ENCODE data around the gene RHOBTB3. TPM values are rescaled to one million over a fixed set of nuclear protein-coding genes. Genes with fewer than 3 reads are reported as not detected.

RHOBTB3 gene, protein sequence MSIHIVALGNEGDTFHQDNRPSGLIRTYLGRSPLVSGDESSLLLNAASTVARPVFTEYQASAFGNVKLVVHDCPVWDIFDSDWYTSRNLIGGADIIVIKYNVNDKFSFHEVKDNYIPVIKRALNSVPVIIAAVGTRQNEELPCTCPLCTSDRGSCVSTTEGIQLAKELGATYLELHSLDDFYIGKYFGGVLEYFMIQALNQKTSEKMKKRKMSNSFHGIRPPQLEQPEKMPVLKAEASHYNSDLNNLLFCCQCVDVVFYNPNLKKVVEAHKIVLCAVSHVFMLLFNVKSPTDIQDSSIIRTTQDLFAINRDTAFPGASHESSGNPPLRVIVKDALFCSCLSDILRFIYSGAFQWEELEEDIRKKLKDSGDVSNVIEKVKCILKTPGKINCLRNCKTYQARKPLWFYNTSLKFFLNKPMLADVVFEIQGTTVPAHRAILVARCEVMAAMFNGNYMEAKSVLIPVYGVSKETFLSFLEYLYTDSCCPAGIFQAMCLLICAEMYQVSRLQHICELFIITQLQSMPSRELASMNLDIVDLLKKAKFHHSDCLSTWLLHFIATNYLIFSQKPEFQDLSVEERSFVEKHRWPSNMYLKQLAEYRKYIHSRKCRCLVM
- total RNA-seq (100 to 1,000 TPM in 2 of 4 donors, 10 to 100 TPM in 2; 75.6 to 151 (median 111) TPM), polyA plus RNA-seq (10 to 100 TPM; 12.3 to 16.4 (median 15.0) TPM)

DNA sequence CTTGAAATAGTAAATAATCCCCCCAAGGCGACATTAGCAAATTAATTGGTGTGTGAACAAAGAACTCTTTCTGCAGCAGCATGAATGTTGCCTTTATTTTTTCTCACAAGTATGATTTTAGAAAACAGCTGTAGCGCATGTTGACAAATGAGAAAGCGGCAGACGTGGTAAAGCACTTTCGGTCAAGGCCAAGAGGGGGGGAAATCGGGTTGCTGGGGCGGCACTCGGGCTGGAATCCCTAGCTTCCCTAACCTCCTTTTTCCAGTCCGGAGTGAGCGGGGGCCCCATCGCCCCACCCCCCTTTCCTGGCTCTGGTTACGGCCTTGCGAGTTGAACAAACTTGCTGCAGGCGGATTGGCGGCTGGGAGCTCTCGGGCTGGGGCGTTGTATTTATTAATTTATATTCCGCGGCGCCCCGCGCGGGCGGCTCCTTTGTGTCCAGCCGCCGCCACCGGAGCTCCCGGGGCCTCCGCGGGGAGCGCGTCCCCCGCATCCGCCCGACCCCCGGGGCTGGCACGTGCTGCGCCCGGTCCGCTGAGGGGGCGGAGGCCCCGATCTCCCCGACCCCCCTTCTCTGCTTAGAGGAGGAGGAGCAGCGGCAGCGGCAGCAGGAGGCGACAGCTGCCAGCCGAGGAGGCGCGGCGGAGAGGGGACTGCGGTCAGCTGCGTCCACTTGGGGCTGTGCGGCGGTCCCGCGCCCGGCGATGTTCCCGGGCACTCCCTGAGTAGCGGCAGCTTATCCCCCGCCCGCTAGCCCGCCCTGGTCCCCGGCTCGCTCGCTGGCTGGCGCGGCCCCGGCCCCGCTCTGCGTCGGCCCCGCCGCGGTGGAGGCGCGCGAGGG, at the start of gene RHOBTB3:
Gene RHOBTB3, plus strand, starts transcription at position 607 of the 841 bp plus-strand sequence. CDS start 347 bp downstream, outside the sequence.
- WGBS, 2 donors = 1% methylated on average over 78 of the region's 78 CpGs
- peak in 1 of 4 donors; percentile 28 for TF ChIP-seq EP300 (IDR thresholded peaks at IDR 0.05)
- peak; percentile 86 to 95 (median 90) for TF ChIP-seq POLR2AphosphoS5 (IDR thresholded peaks at IDR 0.05)
- peak; percentile 22 to 75 for TF ChIP-seq POLR2A (IDR thresholded peaks at IDR 0.05)
- TF ChIP-seq, protein P1, sequence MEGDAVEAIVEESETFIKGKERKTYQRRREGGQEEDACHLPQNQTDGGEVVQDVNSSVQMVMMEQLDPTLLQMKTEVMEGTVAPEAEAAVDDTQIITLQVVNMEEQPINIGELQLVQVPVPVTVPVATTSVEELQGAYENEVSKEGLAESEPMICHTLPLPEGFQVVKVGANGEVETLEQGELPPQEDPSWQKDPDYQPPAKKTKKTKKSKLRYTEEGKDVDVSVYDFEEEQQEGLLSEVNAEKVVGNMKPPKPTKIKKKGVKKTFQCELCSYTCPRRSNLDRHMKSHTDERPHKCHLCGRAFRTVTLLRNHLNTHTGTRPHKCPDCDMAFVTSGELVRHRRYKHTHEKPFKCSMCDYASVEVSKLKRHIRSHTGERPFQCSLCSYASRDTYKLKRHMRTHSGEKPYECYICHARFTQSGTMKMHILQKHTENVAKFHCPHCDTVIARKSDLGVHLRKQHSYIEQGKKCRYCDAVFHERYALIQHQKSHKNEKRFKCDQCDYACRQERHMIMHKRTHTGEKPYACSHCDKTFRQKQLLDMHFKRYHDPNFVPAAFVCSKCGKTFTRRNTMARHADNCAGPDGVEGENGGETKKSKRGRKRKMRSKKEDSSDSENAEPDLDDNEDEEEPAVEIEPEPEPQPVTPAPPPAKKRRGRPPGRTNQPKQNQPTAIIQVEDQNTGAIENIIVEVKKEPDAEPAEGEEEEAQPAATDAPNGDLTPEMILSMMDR (IDR thresholded peaks at IDR 0.05) = no peak
- Histone ChIP-seq H3K9me3 (no peaks in the 10 kb centered on the region), H3K4me1 (peaks cover 0 to 61% (median 46%) of the 10 kb centered on the region in 4 donors), H3K36me3 (no peaks in the 10 kb centered on the region), H3K27ac (peak within 1 kb of the TSS; percentile 89 to 98 (median 94)), H3K4me3 (peak within 1 kb of the TSS; percentile 71 to 92 (median 86)), H3K27me3 (no peaks in the 10 kb centered on the region)
- peak; percentile 96 for DNase-seq
- intact Hi-C loops (cut with DNase I) = loop anchor here (2.0 to 5.0 kb wide), 5 partner anchors 62 to 231 kb away; partner anchors contain the start of genes ELL2 and GLRX

DNA sequence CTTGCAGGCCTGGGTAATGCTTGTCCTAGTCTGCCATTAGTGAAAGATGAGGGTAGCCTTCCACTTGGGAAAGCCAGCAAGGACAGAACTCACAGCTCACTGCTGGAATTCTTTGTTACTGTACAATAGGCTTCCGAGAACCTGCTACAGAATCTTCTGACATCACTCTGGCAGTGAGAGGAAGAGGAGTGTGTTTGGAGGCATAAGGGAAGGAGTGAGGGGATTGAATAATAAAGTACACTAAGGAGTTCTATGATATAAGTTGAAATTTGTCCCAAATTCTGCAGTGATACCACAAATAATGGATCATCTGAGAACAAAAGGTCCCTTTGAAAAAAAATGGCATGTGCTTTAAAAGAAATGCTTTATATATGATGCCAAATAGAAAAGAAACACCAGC, 48.2 kb upstream of the RHOBTB3 start, which contains the start of gene SPATA9:
Gene SPATA9, minus strand, starts transcription at position 101 of the 400 bp plus-strand sequence. CDS start 137 bp downstream, outside the sequence.
- TF ChIP-seq, protein P1 (IDR thresholded peaks at IDR 0.05) = no peak
- no peak for TF ChIP-seq POLR2AphosphoS5 (IDR thresholded peaks at IDR 0.05)
- no peak for TF ChIP-seq POLR2A (IDR thresholded peaks at IDR 0.05)
- no peak for TF ChIP-seq EP300 (IDR thresholded peaks at IDR 0.05)
- no peak within 1 kb of the TSS for H3K27ac ChIP-seq
- DNase-seq = no peak
- intact Hi-C loops (cut with DNase I) = no loop called here
- 93 to 96% methylated on average over 1 of the region's 1 CpG for WGBS, 2 donors
- no peak within 1 kb of the TSS for H3K4me3 ChIP-seq
- no peaks in the 10 kb centered on the region for H3K27me3 ChIP-seq
- no peaks in the 10 kb centered on the region for H3K9me3 ChIP-seq
- H3K4me1 ChIP-seq = peaks cover 0 to 9% (median 4%) of the 10 kb centered on the region in 4 donors
- H3K36me3 ChIP-seq = no peaks in the 10 kb centered on the region

DNA sequence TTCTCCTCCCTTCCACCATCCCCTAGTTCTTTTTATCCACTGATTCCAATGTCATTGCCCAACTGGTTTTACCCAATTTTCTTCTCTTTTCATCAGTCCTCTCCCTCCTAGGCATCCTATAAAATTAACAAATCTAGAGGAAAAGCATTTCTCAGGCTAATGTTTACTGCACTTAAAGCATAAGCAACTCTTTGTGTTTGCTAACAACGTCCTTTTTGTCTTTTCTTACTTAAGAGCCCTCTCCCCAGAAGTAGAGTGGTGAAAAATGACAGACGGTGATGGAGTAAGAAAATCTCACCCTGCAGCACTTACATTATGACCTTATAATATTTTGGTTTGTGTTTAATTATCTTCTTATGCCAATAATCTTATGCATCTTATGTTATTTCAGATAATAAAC, 46.8 kb upstream of the RHOBTB3 start:
- TF ChIP-seq POLR2AphosphoS5 (IDR thresholded peaks at IDR 0.05) (no peak), POLR2A (IDR thresholded peaks at IDR 0.05) (no peak), EP300 (IDR thresholded peaks at IDR 0.05) (no peak)
- TF ChIP-seq, protein P1 (IDR thresholded peaks at IDR 0.05) = no peak
- H3K4me3 ChIP-seq = no peak overlapping the region
- no peaks in the 10 kb centered on the region for H3K9me3 ChIP-seq
- no peak overlapping the region for H3K27ac ChIP-seq
- intact Hi-C loops (cut with DNase I) = no loop called here
- 86 to 93% methylated on average over 2 of the region's 2 CpGs for WGBS, 2 donors
- no peaks in the 10 kb centered on the region for H3K36me3 ChIP-seq
- peaks cover 0 to 3% (median under 1%) of the 10 kb centered on the region in 4 donors for H3K4me1 ChIP-seq
- H3K27me3 ChIP-seq = no peaks in the 10 kb centered on the region
- no peak for DNase-seq

DNA sequence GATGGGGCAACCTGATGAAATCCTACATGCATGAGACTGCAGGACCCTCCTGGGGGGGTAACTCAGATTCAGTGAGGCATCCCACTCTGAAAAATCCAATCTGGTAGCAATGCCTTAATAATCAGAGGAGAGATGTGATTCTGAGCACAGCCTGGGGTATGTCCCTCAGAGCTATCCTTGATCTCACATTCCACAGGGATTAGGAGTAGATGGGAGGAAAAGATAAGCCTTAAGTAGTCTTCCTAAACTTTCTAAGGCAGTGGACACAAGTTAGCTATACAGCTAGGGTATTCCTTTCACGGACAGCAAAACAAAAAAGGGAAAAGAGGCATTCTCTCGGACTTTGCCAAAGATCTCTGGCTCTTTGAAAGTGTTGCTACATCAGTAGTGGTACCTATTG, 44.5 kb upstream of the RHOBTB3 start:
- no peak overlapping the region for H3K4me3 ChIP-seq
- no peaks in the 10 kb centered on the region for H3K4me1 ChIP-seq
- DNase-seq = no peak
- no peak overlapping the region for H3K27ac ChIP-seq
- no peaks in the 10 kb centered on the region for H3K9me3 ChIP-seq
- TF ChIP-seq POLR2AphosphoS5 (IDR thresholded peaks at IDR 0.05) (no peak), EP300 (IDR thresholded peaks at IDR 0.05) (no peak), POLR2A (IDR thresholded peaks at IDR 0.05) (no peak)
- TF ChIP-seq, protein P1 (IDR thresholded peaks at IDR 0.05) = no peak
- intact Hi-C loops (cut with DNase I) = no loop called here
- 79 to 87% methylated on average over 2 of the region's 2 CpGs for WGBS, 2 donors
- H3K27me3 ChIP-seq = no peaks in the 10 kb centered on the region
- no peaks in the 10 kb centered on the region for H3K36me3 ChIP-seq
